Endothelial cell of umbilical vein (primary cell): ENCODE data around the gene KIF21B. TPM values are rescaled to one million over a fixed set of nuclear protein-coding genes. Genes with fewer than 3 reads are reported as not detected.

Source experiments
- BruUV-seq: library from RNA; stranded (reverse); fragments of 400-500 nt; replicated peaks from 2 replicates; lab custom pipeline; 2021; lab: Mats Ljungman, UMichigan
- CTCF ChIA-PET: fragments of 300-600, 350-600 bp; sonication (Branson Sonifier 250); formaldehyde crosslinking; loops from one replicate; lab custom pipeline; 2021; ENCODE audit warnings: antibody characterized with exemption, inconsistent platforms; lab: Charles Lee
- POLR2A ChIA-PET: fragments of 300-600, 350-600 bp; sonication (Branson Sonifier 250); formaldehyde crosslinking; loops from one replicate; lab custom pipeline; 2021; ENCODE audit warnings: antibody characterized with exemption, inconsistent platforms; lab: Charles Lee
- DNase-seq: peaks from one replicate; pipeline ENCODE4 v3.0.0-alpha.2; 2011; ENCODE audit warnings: low read depth, low spot score
- FAIRE-seq: peaks from 2 replicates; lab custom pipeline; 2011; peaks lifted over from hg19 to GRCh38; lab: Jason Lieb, UNC
- H2AFZ ChIP-seq: 2 replicates; pipeline ENCODE4 v1.6.0; 2012; ENCODE audit warnings: low read depth, low read length, control low read depth, inconsistent platforms
- H3K27ac ChIP-seq: 2 replicates; pipeline ENCODE4 v1.5.1; 2011; ENCODE audit warnings: low read depth, mild to moderate bottlenecking, control low read depth, low read length, moderate library complexity; ENCODE audit not compliant: insufficient read depth
- H3K27me3 ChIP-seq, 2 experiments: 2 replicates each; pipeline versions ENCODE4 v1.6.0 to v1.6.1; 2011; ENCODE audit warnings: low read length in 2 of 2, mixed read lengths in 1 of 2; ENCODE audit not compliant: control insufficient read depth in 2 of 2, insufficient read depth in 2 of 2
- H3K36me3 ChIP-seq, 2 experiments: 2 replicates in 1 of 2; 3 replicates in 1 of 2; pipeline ENCODE4 v1.5.1; 2011; ENCODE audit warnings: low read length in 2 of 2, mild to moderate bottlenecking in 1 of 2, moderate library complexity in 1 of 2; ENCODE audit not compliant: control insufficient read depth in 2 of 2, insufficient read depth in 2 of 2; ENCODE audit errors: extremely low read depth in 1 of 2
- H3K4me1 ChIP-seq: 3 replicates; pipeline ENCODE4 v1.5.1; 2011; ENCODE audit warnings: mild to moderate bottlenecking, low read length; ENCODE audit not compliant: control insufficient read depth, insufficient read depth; ENCODE audit errors: extremely low read depth
- H3K4me2 ChIP-seq: 2 replicates; pipeline ENCODE4 v1.6.1; 2011; ENCODE audit warnings: low read length, control low read depth, mixed read lengths; ENCODE audit not compliant: insufficient read depth
- H3K4me3 ChIP-seq, 3 experiments: fragments of 200-600 bp in 1 of 3; sonication (generic), shearing (Covaris generic) in 1 of 3; replicated peaks in 1 of 3; 2 replicates each; pipeline ENCODE4 v1.5.1; 2011 to 2016; ENCODE audit warnings: control low read depth in 3 of 3, low read length in 3 of 3, mild to moderate bottlenecking in 2 of 3, inconsistent platforms in 1 of 3, low read depth in 1 of 3, moderate library complexity in 1 of 3; ENCODE audit not compliant: insufficient read depth in 1 of 3
- H3K79me2 ChIP-seq: 2 replicates; pipeline ENCODE4 v1.6.0; 2012; ENCODE audit warnings: low read length, inconsistent platforms; ENCODE audit not compliant: control insufficient read depth, insufficient read depth
- H3K9ac ChIP-seq: replicated peaks from 2 replicates; pipeline ENCODE3; 2011; ENCODE audit warnings: low read length, control low read depth; ENCODE audit not compliant: insufficient read depth; ENCODE audit errors: extremely low read depth
- H3K9me1 ChIP-seq: replicated peaks from 3 replicates; pipeline ENCODE4 v1.6.0; 2011; ENCODE audit warnings: mild to moderate bottlenecking, low read length; ENCODE audit not compliant: control insufficient read depth, insufficient read depth; ENCODE audit errors: extremely low read depth
- H3K9me3 ChIP-seq: replicated peaks from 2 replicates; pipeline ENCODE4 v1.5.1; 2012; ENCODE audit warnings: low read length, inconsistent platforms; ENCODE audit not compliant: control insufficient read depth, insufficient read depth
- H4K20me1 ChIP-seq: replicated peaks from 2 replicates; pipeline ENCODE3; 2011; ENCODE audit warnings: mild to moderate bottlenecking, low read length; ENCODE audit not compliant: control insufficient read depth, insufficient read depth; ENCODE audit errors: extremely low read depth
- MYC ChIP-seq: IDR thresholded peaks from one replicate; pipeline ENCODE4 v1.6.1; 2011; ENCODE audit warnings: mild to moderate bottlenecking, low read depth, low read length
- POLR2AphosphoS5 ChIP-seq: IDR thresholded peaks from 2 replicates; pipeline ENCODE4 v1.6.1; 2012; ENCODE audit warnings: low read depth, mild to moderate bottlenecking, control low read depth, low read length, moderate library complexity; ENCODE audit not compliant: insufficient read depth
- dilution Hi-C: fragments of 300-500 bp; cut with MboI; formaldehyde crosslinking; loops from one replicate; pipeline ENCODE4 v1.15.0; 2019; ENCODE audit warnings: low sequenced_read_pairs; ENCODE audit not compliant: extremely low pct_ligation_motif_present
- intact Hi-C: fragments of 100-400 bp; cut with micrococcal nuclease; formaldehyde crosslinking; loops from one replicate; pipeline ENCODE4 v1.10.0; 2022
- polyA plus RNA-seq, 4 experiments: library from polyadenylated mRNA; depleted of rRNA in 3 of 4; stranded (reverse) in 3 of 4; unstranded in 1 of 4; fragments of >200 nt; gene quantifications; 2 replicates each; pipeline versions ENCODE4 v1.2.1 to v1.2.3, GENCODE V29; 2011 to 2012; ENCODE audit warnings: missing spikeins in 1 of 4
- total RNA-seq: library from RNA; stranded (reverse); gene quantifications from 2 replicates; pipeline ENCODE4 v1.2.3, GENCODE V29; 2021
- TF ChIP-seq, protein P1 (sequence below), 2 donors: IDR thresholded peaks; 1 replicate in 1 of 2; 2 replicates in 1 of 2; pipeline ENCODE4 v1.5.1; 2011; ENCODE audit warnings: low read length in 2 of 2, mild to moderate bottlenecking in 2 of 2, moderate library complexity in 2 of 2, control low read depth in 1 of 2, inconsistent platforms in 1 of 2, low read depth in 1 of 2; ENCODE audit not compliant: insufficient read depth in 1 of 2; ENCODE audit errors: extremely low read depth in 1 of 2

The KIF21B gene
- total and polyA plus RNA-seq, 2 donors (not counting 3 experiments of a cell fraction or from before 2014, with no cell fraction given) = 1.9 to 4.4 TPM

GRCh38 chr1:201060586-201060985 lies 37.1 kb upstream of the KIF21B start:
- TF ChIP-seq MYC = no peak
- intact Hi-C loops (no loop called here), dilution Hi-C loops (no loop called here)

DNA sequence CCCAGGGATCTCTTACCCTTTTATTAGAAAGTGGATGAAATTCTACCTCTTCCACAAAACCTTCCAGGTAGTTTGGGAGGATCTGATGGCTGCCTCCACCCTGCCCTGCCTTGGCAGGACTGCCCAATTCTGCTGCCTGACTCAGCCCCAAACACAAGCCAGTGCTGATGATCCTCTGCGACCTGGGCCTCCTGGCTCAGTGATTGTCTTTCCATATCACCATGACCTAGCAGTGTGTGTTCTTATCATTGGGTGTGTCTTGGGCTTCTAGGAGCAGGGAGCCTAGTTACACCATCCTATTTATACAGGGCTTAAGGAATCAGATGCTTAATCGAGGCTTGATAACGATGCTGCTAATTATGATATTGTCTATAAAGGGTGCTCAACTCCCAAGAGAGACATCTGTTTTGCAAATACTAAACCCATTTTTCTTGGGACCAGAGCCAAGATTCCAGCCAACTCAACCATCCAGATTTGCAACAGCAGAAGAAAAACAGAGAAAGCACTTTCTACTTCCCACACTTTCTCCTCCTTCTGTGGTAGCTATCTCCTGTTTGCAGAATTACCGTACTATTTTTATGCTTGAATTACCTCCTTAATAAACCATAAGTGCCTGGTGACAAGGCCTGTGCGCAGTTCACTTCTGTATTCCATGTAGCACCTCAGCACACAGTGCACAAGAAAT lies 36.5 kb upstream of the KIF21B start:
- no peak for FAIRE-seq
- no peak for DNase-seq
- no peak overlapping the region for H3K4me2 ChIP-seq
- dilution Hi-C loops (no loop called here), intact Hi-C loops (no loop called here)
- CTCF ChIA-PET = no interaction called here
- no peaks in the 10 kb centered on the region for H3K36me3 ChIP-seq
- POLR2A ChIA-PET = no interaction called here
- peaks cover 2 to 4% of the 10 kb centered on the region in 2 experiments for H3K27me3 ChIP-seq
- no TSS peak for BruUV-seq
- H3K4me1 ChIP-seq = no peaks in the 10 kb centered on the region
- no peak overlapping the region for H3K27ac ChIP-seq
- H3K9me1 ChIP-seq = no peaks in the 10 kb centered on the region
- H3K79me2 ChIP-seq = no peaks in the 10 kb centered on the region
- H3K9ac ChIP-seq = no peak overlapping the region
- TF ChIP-seq, protein P1, sequence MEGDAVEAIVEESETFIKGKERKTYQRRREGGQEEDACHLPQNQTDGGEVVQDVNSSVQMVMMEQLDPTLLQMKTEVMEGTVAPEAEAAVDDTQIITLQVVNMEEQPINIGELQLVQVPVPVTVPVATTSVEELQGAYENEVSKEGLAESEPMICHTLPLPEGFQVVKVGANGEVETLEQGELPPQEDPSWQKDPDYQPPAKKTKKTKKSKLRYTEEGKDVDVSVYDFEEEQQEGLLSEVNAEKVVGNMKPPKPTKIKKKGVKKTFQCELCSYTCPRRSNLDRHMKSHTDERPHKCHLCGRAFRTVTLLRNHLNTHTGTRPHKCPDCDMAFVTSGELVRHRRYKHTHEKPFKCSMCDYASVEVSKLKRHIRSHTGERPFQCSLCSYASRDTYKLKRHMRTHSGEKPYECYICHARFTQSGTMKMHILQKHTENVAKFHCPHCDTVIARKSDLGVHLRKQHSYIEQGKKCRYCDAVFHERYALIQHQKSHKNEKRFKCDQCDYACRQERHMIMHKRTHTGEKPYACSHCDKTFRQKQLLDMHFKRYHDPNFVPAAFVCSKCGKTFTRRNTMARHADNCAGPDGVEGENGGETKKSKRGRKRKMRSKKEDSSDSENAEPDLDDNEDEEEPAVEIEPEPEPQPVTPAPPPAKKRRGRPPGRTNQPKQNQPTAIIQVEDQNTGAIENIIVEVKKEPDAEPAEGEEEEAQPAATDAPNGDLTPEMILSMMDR (IDR thresholded peaks at IDR 0.05; ENCODE audit: extremely low read depth in 1 of 2, insufficient read depth in 1 of 2, low read depth in 1 of 2, low read length in 2 of 2) = no peak
- TF ChIP-seq POLR2AphosphoS5 = no peak
- no peak overlapping the region for H3K4me3 ChIP-seq
- no peaks in the 10 kb centered on the region for H4K20me1 ChIP-seq
- H3K9me3 ChIP-seq = no peaks in the 10 kb centered on the region
- no peak overlapping the region for H2AFZ ChIP-seq

More at GRCh38 chr1:201060586-201060985, 37.1 kb upstream of the KIF21B start:
- BruUV-seq = no TSS peak
- FAIRE-seq (no peak), DNase-seq (no peak)
- H3K4me2 ChIP-seq = no peak overlapping the region
- CTCF ChIA-PET = no interaction called here
- H3K36me3 ChIP-seq = no peaks in the 10 kb centered on the region
- H3K27me3 ChIP-seq = peaks cover 2 to 6% of the 10 kb centered on the region in 2 experiments
- POLR2A ChIA-PET = no interaction called here
- H3K79me2 ChIP-seq = no peaks in the 10 kb centered on the region
- H4K20me1 ChIP-seq = no peaks in the 10 kb centered on the region
- H3K4me1 ChIP-seq = no peaks in the 10 kb centered on the region
- no peak overlapping the region for H2AFZ ChIP-seq
- no peak overlapping the region for H3K4me3 ChIP-seq
- no peak overlapping the region for H3K9ac ChIP-seq
- no peaks in the 10 kb centered on the region for H3K9me3 ChIP-seq
- H3K27ac ChIP-seq = no peak overlapping the region
- no peaks in the 10 kb centered on the region for H3K9me1 ChIP-seq
